ENCODE data around the gene CPVL. TPM values are rescaled to one million over a fixed set of nuclear protein-coding genes. Genes with fewer than 3 reads are reported as not detected.

Gene CPVL
- total RNA-seq, 1 experiment from 2014 or later: 26.9 TPM

- Histone ChIP-seq H3K27ac (ENCODE audit: insufficient read length, low read depth, low read length) (no peak overlapping the region), H4K20me1 (ENCODE audit: control insufficient read depth, insufficient read depth, insufficient read length) (no peaks in the 10 kb centered on the region), H3T11ph (ENCODE audit: low read length) (no peak overlapping the region), H3K9ac (ENCODE audit: extremely low read depth, insufficient read length, low read length) (no peak overlapping the region), H2BK5ac (ENCODE audit: insufficient read length, low read length) (no peak overlapping the region), H2BK15ac (ENCODE audit: low read depth, low read length) (no peak overlapping the region), H3K14ac (ENCODE audit: insufficient read depth, low read length) (no peak overlapping the region), H3K4me1 (ENCODE audit: insufficient read depth, low read length) (peaks cover 11% of the 10 kb centered on the region; the same call in 1 of the 2 replicates), H3K23me2 (ENCODE audit: insufficient read length, low read depth, low read length, poor library complexity, severe bottlenecking) (no peaks in the 10 kb centered on the region), H3K4ac (ENCODE audit: low read depth, low read length) (no peak overlapping the region), H3K79me2 (ENCODE audit: insufficient read depth, low read length) (no peaks in the 10 kb centered on the region), H2BK120ac (ENCODE audit: low read depth, low read length, poor library complexity, severe bottlenecking) (no peak overlapping the region), H3K9me3 (ENCODE audit: control insufficient read depth, low read depth, low read length) (no peaks in the 10 kb centered on the region), H3K27me3 (ENCODE audit: insufficient read depth, low read length) (no peaks in the 10 kb centered on the region), H3K23ac (ENCODE audit: insufficient read length, low read depth, low read length) (no peak overlapping the region), H2AFZ (ENCODE audit: low read length) (no peak overlapping the region), H3K18ac (ENCODE audit: insufficient read length, low read depth, low read length) (peak overlapping the region; percentile 63), H4K5ac (ENCODE audit: insufficient read length, low read depth, low read length) (no peak overlapping the region), H4K91ac (ENCODE audit: insufficient read length, low read depth, low read length) (no peak overlapping the region), H2BK12ac (ENCODE audit: insufficient read length, low read depth, low read length) (no peak overlapping the region), H2BK20ac (ENCODE audit: low read depth, low read length, poor library complexity, severe bottlenecking) (no peak overlapping the region), H3K56ac (ENCODE audit: insufficient read length, low read depth, low read length) (no peak overlapping the region), H4K8ac (replicated peaks; ENCODE audit: insufficient read length, low read depth, low read length) (no peak overlapping the region), H2AK5ac (ENCODE audit: insufficient read length, low read length) (no peak overlapping the region), H3K79me1 (ENCODE audit: insufficient read depth, low read depth, low read length, poor library complexity, severe bottlenecking) (no peaks in the 10 kb centered on the region), H3K4me2 (ENCODE audit: insufficient read depth, insufficient read length, low read length) (no peak overlapping the region)
- peaks cover 46 to 49% of the 10 kb centered on the region in 2 experiments for H3K4me1 Mint-ChIP-seq
- no CpG with 5 or more reads among the region's 4 CpGs for WGBS (ENCODE audit: extremely low coverage, insufficient read length, low lambda C conversion rate)
- peak overlapping the region in 2 of 3 experiments; percentile 11 to 72; a peak in 3 of 7 replicates for H3K27ac Mint-ChIP-seq
- H3K36me3 Mint-ChIP-seq (ENCODE audit: insufficient read depth in 1 of 3, low read depth in 3 of 3): no peaks in the 10 kb centered on the region
- H3K9me3 Mint-ChIP-seq: no peaks in the 10 kb centered on the region
- TF ChIP-seq CTCF (conservative IDR thresholded peaks at IDR 0.05): peak; percentile 35; the same call in 2 of the 3 replicates
- H3K4me3 Mint-ChIP-seq: no peak overlapping the region
- peaks cover 4% of the 10 kb centered on the region; the same call in 1 of the 2 replicates for H3K27me3 Mint-ChIP-seq (ENCODE audit: low read depth)
- peak; percentile 44 for DNase-seq
Observed at GRCh38 chr7:28984631-28985030, 161.7 kb downstream of the CPVL start.

Data from H9 (cell line).